Psoas muscle (tissue), 7 donors: Measurements from ENCODE around the gene CCR5AS.

Experiments used
- ATAC-seq, 4 donors: fragments of 200-7000 bp; cut with Tn5 transposase; one replicate each; pipeline ENCODE4 v1.9.1; 2020; ENCODE audit warnings: moderate library complexity in 3 of 4, mild to moderate bottlenecking in 2 of 4
- DNase-seq, 2 donors: peaks; one replicate each; pipeline ENCODE4 v3.0.0-alpha.2; 2020
- H3K27ac ChIP-seq: fragments of 200-600 bp; one replicate; pipeline ENCODE4 v1.8.0; 2022
- H3K27me3 ChIP-seq, 3 donors: fragments of 200-600 bp in 1 of 3; one replicate each; pipeline versions ENCODE4 v1.6.1 to v1.8.0; 2013 to 2022; ENCODE audit warnings: low read length in 2 of 3, mild to moderate bottlenecking in 2 of 3, moderate library complexity in 1 of 3; ENCODE audit not compliant: insufficient read depth in 3 of 3
- H3K36me3 ChIP-seq, 2 donors: fragments of 200-600 bp in 1 of 2; one replicate each; pipeline versions ENCODE4 v1.6.1 to v1.8.0; 2013 to 2022; ENCODE audit warnings: low read depth in 1 of 2, mild to moderate bottlenecking in 1 of 2, moderate library complexity in 1 of 2; ENCODE audit not compliant: insufficient read depth in 1 of 2
- H3K4me1 ChIP-seq: fragments of 200-600 bp; one replicate; pipeline ENCODE4 v1.8.0; 2022
- H3K4me3 ChIP-seq: fragments of 200-600 bp; one replicate; pipeline ENCODE4 v1.8.0; 2022; ENCODE audit warnings: mild to moderate bottlenecking
- H3K9me3 ChIP-seq: fragments of 200-600 bp; one replicate; pipeline ENCODE4 v1.8.0; 2022
- CTCF ChIP-seq: fragments of 200-600 bp; IDR thresholded peaks from one replicate; pipeline ENCODE4 v1.8.0; 2022; ENCODE audit warnings: antibody characterized with exemption
- WGBS, 3 donors: extraction: QIAGEN DNeasy Blood & Tissue Kit; methylation state at CpG; one replicate each; pipeline versions ENCODE4 v1.1.6 to v1.1.7; 2013; 5-methylcytosine and 5-hydroxymethylcytosine counted together
- intact Hi-C, 2 donors: fragments of 100-400 bp; cut with DNase I; formaldehyde crosslinking; loops; one replicate each; pipeline versions ENCODE4 v1.11.0 to v1.14.2; 2022
- donor health status: healthy with polysubstance abuse.
- donor health status: DM: no; HTN: no; CAD: no; lungs with moderate emphysema.
- donor health status: Bipolar disorder and iron deficiency.
- donor health status: healthy.
- donor health status: DM: yes; HTN: yes; CAD: no.
- donor health status: DM: no; HTN: no; CAD: no.
- donor health status: DM: yes; HTN: yes; CAD: no.

Gene CCR5AS

GRCh38 chr3:46406788-46407611 is at the start of gene CCR5AS, which contains the start of gene CCRL2:
TSS of gene CCR5AS (minus strand) at chr3:46407066.
TSS of gene CCRL2 (plus strand) at chr3:46407259. CDS start at chr3:46408080, 821 bp downstream.
- peak within 1 kb of the TSS; percentile 73 for H3K27ac ChIP-seq
- no peaks in the 10 kb centered on the region for H3K36me3 ChIP-seq
- H3K9me3 ChIP-seq: no peaks in the 10 kb centered on the region
- ATAC-seq: peak; percentile 54 to 77 (median 62)
- intact Hi-C loops: no loop called here
- peaks cover 17% of the 10 kb centered on the region for H3K4me1 ChIP-seq
- no peaks in the 10 kb centered on the region for H3K27me3 ChIP-seq
- H3K4me3 ChIP-seq: peak within 1 kb of the TSS; percentile 52
- 51 to 54% (median 51%) methylated on average over 20 of the region's 20 CpGs for WGBS, 3 donors
- peak; percentile 37 to 68 for DNase-seq
- TF ChIP-seq CTCF: no peak

GRCh38 chr3:46456118-46456517 is 49.3 kb upstream of the CCR5AS start:
- no peak for TF ChIP-seq CTCF
- intact Hi-C loops: no loop called here
- H3K27ac ChIP-seq: no peak overlapping the region
- peaks cover 0 to 5% (median 0%) of the 10 kb centered on the region in 3 donors for H3K27me3 ChIP-seq
- ATAC-seq: no peak
- no peak for DNase-seq
- WGBS, 3 donors: 87 to 92% (median 89%) methylated on average over 14 of the region's 14 CpGs
- no peak overlapping the region for H3K4me3 ChIP-seq
- H3K4me1 ChIP-seq: no peaks in the 10 kb centered on the region
- H3K36me3 ChIP-seq: no peaks in the 10 kb centered on the region
- no peaks in the 10 kb centered on the region for H3K9me3 ChIP-seq

- DNase-seq (no peak), ATAC-seq (no peak)
- no peak overlapping the region for H3K4me3 ChIP-seq
- H3K27ac ChIP-seq: no peak overlapping the region
- intact Hi-C loops: no loop called here
- no peaks in the 10 kb centered on the region for H3K9me3 ChIP-seq
- 85 to 88% (median 87%) methylated on average over 21 of the region's 21 CpGs for WGBS, 3 donors
- TF ChIP-seq CTCF: no peak
- no peaks in the 10 kb centered on the region for H3K36me3 ChIP-seq
- peaks cover 0 to 5% (median 0%) of the 10 kb centered on the region in 3 donors for H3K27me3 ChIP-seq
- H3K4me1 ChIP-seq: no peaks in the 10 kb centered on the region
Measured at GRCh38 chr3:46455231-46456115, 48.6 kb upstream of the CCR5AS start.

- H3K36me3 ChIP-seq: no peaks in the 10 kb centered on the region
- DNase-seq (no peak), ATAC-seq (no peak)
- WGBS, 3 donors: 85 to 87% (median 85%) methylated on average over 7 of the region's 7 CpGs
- no peaks in the 10 kb centered on the region for H3K4me1 ChIP-seq
- TF ChIP-seq CTCF: no peak
- H3K9me3 ChIP-seq: no peaks in the 10 kb centered on the region
- no peak overlapping the region for H3K4me3 ChIP-seq
- H3K27me3 ChIP-seq: no peaks in the 10 kb centered on the region
- intact Hi-C loops: no loop called here
- H3K27ac ChIP-seq: no peak overlapping the region
Measured at GRCh38 chr3:46454606-46455005, 47.7 kb upstream of the CCR5AS start.
